Dermis microvascular lymphatic vessel endothelial cell (primary cell): Measurements from ENCODE around the gene COG5. TPM values are rescaled to one million over a fixed set of nuclear protein-coding genes. Genes with fewer than 3 reads are reported as not detected.
"Not testable (repeated sequence)": the region's sequence is repeated elsewhere in the genome, so short reads cannot be mapped to it uniquely, and the experiment has no call there.

Experiments
- DNase-seq, 2 donors: peaks; one replicate each; pipeline versions ENCODE4 v3.0.0 to v3.0.0-alpha.2; 2010; ENCODE audit warnings: low read depth in 2 of 2
- total RNA-seq: library from RNA; depleted of rRNA; stranded (reverse); fragments of >200 nt; gene quantifications from 2 replicates; pipeline ENCODE4 v1.2.1, GENCODE V29; 2014

COG5 gene
- total RNA-seq, 1 donor from 2014 or later = 17.8 TPM

GRCh38 chr7:107276220-107276827, 287.4 kb downstream of the COG5 start:
- DNase-seq = no peak

GRCh38 chr7:107274506-107274905, 289.2 kb downstream of the COG5 start:
- no peak for DNase-seq

GRCh38 chr7:107269790-107270189, 293.9 kb downstream of the COG5 start:
- no peak for DNase-seq

GRCh38 chr7:107268594-107268993, 295.1 kb downstream of the COG5 start:
- DNase-seq = no peak

- no peak for DNase-seq
Observed at GRCh38 chr7:107267138-107267537, 296.6 kb downstream of the COG5 start.

GRCh38 chr7:107264723-107265122, 299.0 kb downstream of the COG5 start:
- DNase-seq = no peak

- DNase-seq = no peak
Observed at GRCh38 chr7:107262857-107263256, 300.9 kb downstream of the COG5 start.

- DNase-seq = no peak
Observed at GRCh38 chr7:107258737-107259136, 305.0 kb downstream of the COG5 start.

GRCh38 chr7:107255602-107256001, 308.1 kb downstream of the COG5 start:
- DNase-seq = no peak

GRCh38 chr7:107254398-107254985, 309.2 kb downstream of the COG5 start:
- DNase-seq = no peak

GRCh38 chr7:107253599-107253998, 310.1 kb downstream of the COG5 start:
- DNase-seq = no peak

GRCh38 chr7:107251963-107252362, 311.8 kb downstream of the COG5 start:
- DNase-seq = no peak

GRCh38 chr7:107248551-107249316, 315.0 kb downstream of the COG5 start:
- no peak for DNase-seq

- not testable (repeated sequence) for DNase-seq
Observed at GRCh38 chr7:107246836-107247235, 316.9 kb downstream of the COG5 start.

- no peak for DNase-seq
Observed at GRCh38 chr7:107244613-107245012, 319.1 kb downstream of the COG5 start.

- DNase-seq = no peak
Observed at GRCh38 chr7:107242267-107242666, 321.5 kb downstream of the COG5 start.

- DNase-seq = no peak
Observed at GRCh38 chr7:107237451-107237850, 326.3 kb downstream of the COG5 start.

- DNase-seq = no peak
Observed at GRCh38 chr7:107236862-107237261, 326.9 kb downstream of the COG5 start.

GRCh38 chr7:107234436-107234835, 329.3 kb downstream of the COG5 start:
- peak in 1 of 2 donors; percentile 8 for DNase-seq

GRCh38 chr7:107233981-107234380, 329.7 kb downstream of the COG5 start:
- DNase-seq = no peak

GRCh38 chr7:107233174-107233573, 330.5 kb downstream of the COG5 start:
- no peak for DNase-seq

- no peak for DNase-seq
Observed at GRCh38 chr7:107232568-107233090, 331.1 kb downstream of the COG5 start.

GRCh38 chr7:107230334-107230733, 333.4 kb downstream of the COG5 start:
- peak in 1 of 2 donors; percentile 15 for DNase-seq
